ENCODE data around the gene LHPP.
A peak's percentile ranks its signal among the peaks of the same experiment; 100 is the strongest.

The LHPP gene

DNA sequence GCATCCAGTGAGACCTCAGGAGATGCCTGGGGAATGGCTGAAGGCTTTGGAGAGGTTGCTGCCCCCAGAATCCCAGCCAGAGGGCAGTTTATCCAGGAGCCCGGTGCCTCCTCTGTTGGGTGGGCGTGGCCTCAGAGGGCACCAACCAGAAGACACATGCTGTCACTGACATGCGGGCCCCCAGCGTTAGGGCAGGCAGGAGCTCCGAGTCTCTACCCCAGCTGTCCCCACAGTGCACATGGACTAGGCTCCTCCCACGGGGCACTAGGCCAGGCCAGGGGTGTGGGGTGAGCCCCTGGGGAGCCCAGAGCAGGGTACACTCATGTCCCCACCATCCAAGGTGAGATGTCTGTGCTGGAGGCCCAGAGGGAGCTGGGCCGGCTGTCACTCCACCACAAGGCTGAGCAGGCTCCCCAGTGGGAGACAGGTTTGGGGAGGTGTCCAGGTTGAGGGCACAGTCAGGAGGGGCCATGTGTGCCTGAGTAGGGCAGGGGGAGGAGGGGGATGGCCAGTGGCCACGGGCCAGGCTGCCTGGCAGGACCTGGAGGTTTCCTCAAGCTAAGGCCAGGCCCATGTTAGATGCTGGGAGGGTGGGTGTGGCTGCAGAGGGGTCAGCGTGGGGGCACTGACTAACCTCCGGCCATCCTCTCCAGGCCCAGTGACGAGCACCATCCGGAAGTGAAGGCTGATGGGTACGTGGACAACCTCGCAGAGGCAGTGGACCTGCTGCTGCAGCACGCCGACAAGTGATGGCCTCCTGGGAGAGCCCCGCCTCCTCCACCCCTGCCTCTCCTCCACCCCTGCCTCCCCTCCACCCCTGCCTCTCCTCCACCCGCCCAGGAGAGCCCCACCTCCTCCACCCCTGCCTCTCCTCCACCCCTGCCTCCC lies 151.2 kb downstream of the LHPP start:
- no peaks in the 10 kb centered on the region for H3K27me3 ChIP-seq (ENCODE audit: insufficient read depth, poor library complexity, severe bottlenecking)
- H3K4me3 ChIP-seq (replicated peaks; ENCODE audit: insufficient read depth, low read length) = no peak overlapping the region
- H3K27ac ChIP-seq (replicated peaks) = peak overlapping the region; percentile 82
- TF ChIP-seq GABPA (IDR thresholded peaks at IDR 0.05; ENCODE audit: low read depth) (no peak), SPI1 (IDR thresholded peaks at IDR 0.05; ENCODE audit: borderline replicate concordance, low read depth) (no peak), POLR2AphosphoS5 (IDR thresholded peaks at IDR 0.05; ENCODE audit: low read depth) (peak; percentile 42; the same call in 1 of the 2 replicates)
- TF ChIP-seq, protein P1, sequence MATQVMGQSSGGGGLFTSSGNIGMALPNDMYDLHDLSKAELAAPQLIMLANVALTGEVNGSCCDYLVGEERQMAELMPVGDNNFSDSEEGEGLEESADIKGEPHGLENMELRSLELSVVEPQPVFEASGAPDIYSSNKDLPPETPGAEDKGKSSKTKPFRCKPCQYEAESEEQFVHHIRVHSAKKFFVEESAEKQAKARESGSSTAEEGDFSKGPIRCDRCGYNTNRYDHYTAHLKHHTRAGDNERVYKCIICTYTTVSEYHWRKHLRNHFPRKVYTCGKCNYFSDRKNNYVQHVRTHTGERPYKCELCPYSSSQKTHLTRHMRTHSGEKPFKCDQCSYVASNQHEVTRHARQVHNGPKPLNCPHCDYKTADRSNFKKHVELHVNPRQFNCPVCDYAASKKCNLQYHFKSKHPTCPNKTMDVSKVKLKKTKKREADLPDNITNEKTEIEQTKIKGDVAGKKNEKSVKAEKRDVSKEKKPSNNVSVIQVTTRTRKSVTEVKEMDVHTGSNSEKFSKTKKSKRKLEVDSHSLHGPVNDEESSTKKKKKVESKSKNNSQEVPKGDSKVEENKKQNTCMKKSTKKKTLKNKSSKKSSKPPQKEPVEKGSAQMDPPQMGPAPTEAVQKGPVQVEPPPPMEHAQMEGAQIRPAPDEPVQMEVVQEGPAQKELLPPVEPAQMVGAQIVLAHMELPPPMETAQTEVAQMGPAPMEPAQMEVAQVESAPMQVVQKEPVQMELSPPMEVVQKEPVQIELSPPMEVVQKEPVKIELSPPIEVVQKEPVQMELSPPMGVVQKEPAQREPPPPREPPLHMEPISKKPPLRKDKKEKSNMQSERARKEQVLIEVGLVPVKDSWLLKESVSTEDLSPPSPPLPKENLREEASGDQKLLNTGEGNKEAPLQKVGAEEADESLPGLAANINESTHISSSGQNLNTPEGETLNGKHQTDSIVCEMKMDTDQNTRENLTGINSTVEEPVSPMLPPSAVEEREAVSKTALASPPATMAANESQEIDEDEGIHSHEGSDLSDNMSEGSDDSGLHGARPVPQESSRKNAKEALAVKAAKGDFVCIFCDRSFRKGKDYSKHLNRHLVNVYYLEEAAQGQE (IDR thresholded peaks at IDR 0.05; ENCODE audit: insufficient replicate concordance, low read depth) = no peak
- TF ChIP-seq, protein P2, sequence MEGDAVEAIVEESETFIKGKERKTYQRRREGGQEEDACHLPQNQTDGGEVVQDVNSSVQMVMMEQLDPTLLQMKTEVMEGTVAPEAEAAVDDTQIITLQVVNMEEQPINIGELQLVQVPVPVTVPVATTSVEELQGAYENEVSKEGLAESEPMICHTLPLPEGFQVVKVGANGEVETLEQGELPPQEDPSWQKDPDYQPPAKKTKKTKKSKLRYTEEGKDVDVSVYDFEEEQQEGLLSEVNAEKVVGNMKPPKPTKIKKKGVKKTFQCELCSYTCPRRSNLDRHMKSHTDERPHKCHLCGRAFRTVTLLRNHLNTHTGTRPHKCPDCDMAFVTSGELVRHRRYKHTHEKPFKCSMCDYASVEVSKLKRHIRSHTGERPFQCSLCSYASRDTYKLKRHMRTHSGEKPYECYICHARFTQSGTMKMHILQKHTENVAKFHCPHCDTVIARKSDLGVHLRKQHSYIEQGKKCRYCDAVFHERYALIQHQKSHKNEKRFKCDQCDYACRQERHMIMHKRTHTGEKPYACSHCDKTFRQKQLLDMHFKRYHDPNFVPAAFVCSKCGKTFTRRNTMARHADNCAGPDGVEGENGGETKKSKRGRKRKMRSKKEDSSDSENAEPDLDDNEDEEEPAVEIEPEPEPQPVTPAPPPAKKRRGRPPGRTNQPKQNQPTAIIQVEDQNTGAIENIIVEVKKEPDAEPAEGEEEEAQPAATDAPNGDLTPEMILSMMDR (IDR thresholded peaks at IDR 0.05; ENCODE audit: insufficient read depth, low read length) = no peak
- peak; percentile 36 to 67 for DNase-seq (ENCODE audit: low read depth in 1 of 2, low spot score in 1 of 2)

DNA sequence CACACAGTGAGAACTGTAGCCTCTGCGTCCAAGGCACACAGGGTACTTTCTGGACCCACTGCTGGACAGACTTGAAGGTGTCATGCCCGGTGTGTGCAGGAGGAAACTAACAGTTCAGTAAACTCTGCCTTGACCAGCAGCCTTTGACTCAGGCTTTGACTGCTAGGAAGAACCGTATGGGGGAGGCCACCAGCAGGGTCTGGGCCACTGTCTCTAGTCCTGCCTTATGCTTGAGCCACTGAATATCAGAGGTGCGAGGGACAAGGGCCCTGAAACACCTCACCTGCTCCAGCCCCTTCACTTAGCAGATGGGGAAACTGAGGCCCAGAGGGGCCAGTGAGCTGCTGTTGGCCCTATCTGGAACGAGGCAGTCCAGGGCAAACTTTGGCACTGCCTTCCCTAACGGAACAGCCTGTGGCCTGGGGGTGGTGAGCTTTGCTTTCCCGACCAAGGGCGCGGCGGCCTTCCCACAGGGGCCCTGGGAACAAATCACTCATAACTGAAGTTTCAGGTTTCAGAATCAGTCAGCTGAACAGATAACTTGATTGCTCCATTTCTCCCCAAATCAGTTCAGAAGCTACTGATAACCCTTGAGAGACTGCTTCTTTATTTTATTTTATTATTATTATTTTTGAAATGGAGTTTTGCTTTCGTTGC lies 152.5 kb downstream of the LHPP start:
- Histone ChIP-seq H3K4me3 (replicated peaks; ENCODE audit: insufficient read depth, low read length) (no peak overlapping the region), H3K27me3 (ENCODE audit: insufficient read depth, poor library complexity, severe bottlenecking) (no peaks in the 10 kb centered on the region), H3K27ac (replicated peaks) (no peak overlapping the region)
- DNase-seq (ENCODE audit: low read depth in 1 of 2, low spot score in 1 of 2) = no peak
- TF ChIP-seq, protein P1 (IDR thresholded peaks at IDR 0.05; ENCODE audit: insufficient replicate concordance, low read depth) = no peak
- TF ChIP-seq POLR2AphosphoS5 (IDR thresholded peaks at IDR 0.05; ENCODE audit: low read depth) (no peak), GABPA (IDR thresholded peaks at IDR 0.05; ENCODE audit: low read depth) (no peak), SPI1 (IDR thresholded peaks at IDR 0.05; ENCODE audit: borderline replicate concordance, low read depth) (no peak)
- TF ChIP-seq, protein P2 (IDR thresholded peaks at IDR 0.05; ENCODE audit: insufficient read depth, low read length) = no peak

DNA sequence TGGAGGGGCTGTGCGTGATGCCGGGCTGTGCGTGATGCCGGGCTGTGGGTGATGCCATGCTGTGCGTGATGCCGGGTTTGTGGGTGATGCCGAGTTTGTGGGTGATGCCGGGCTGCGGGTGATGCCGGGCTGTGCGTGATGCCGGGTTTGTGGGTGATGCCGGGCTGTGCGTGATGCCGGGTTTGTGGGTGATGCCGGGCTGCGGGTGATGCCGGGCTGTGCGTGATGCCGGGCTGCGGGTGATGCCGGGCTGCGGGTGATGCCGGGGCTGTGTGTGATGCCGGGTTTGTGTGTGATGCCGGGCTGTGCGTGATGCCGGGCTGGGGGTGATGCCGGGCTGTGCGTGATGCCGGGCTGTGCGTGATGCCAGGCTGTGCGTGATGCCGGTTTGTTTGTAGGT lies 153.6 kb downstream of the LHPP start:
- DNase-seq (ENCODE audit: low read depth in 1 of 2, low spot score in 1 of 2) = no peak
- TF ChIP-seq, protein P1 (IDR thresholded peaks at IDR 0.05; ENCODE audit: insufficient replicate concordance, low read depth) = no peak
- TF ChIP-seq POLR2AphosphoS5 (IDR thresholded peaks at IDR 0.05; ENCODE audit: low read depth) (no peak), SPI1 (IDR thresholded peaks at IDR 0.05; ENCODE audit: borderline replicate concordance, low read depth) (no peak), GABPA (IDR thresholded peaks at IDR 0.05; ENCODE audit: low read depth) (no peak)
- TF ChIP-seq, protein P2 (IDR thresholded peaks at IDR 0.05; ENCODE audit: insufficient read depth, low read length) = no peak

More for the DNA sequence above, 153.6 kb downstream of the LHPP start:
- no peaks in the 10 kb centered on the region for H3K27me3 ChIP-seq (ENCODE audit: insufficient read depth, poor library complexity, severe bottlenecking)
- H3K27ac ChIP-seq (replicated peaks) = no peak overlapping the region
- H3K4me3 ChIP-seq (replicated peaks; ENCODE audit: insufficient read depth, low read length) = no peak overlapping the region
